Ectodermal cell (in vitro differentiated cells): ENCODE measurements around the gene PDE11A.
A peak's percentile ranks its signal among the peaks of the same experiment; 100 is the strongest.

Experiments used
- H3K27ac ChIP-seq: 2 replicates; pipeline ENCODE4 v1.7.0; 2013; ENCODE audit warnings: mild to moderate bottlenecking, low read depth, low read length; ENCODE audit not compliant: insufficient read depth, poor library complexity, severe bottlenecking
- H3K27me3 ChIP-seq: 2 replicates; pipeline ENCODE4 v1.7.0; 2013; ENCODE audit warnings: mild to moderate bottlenecking, low read length; ENCODE audit not compliant: insufficient read depth, control insufficient read depth, poor library complexity, severe bottlenecking
- H3K36me3 ChIP-seq: one replicate; pipeline ENCODE4 v1.7.0; 2013; ENCODE audit warnings: low read length; ENCODE audit not compliant: control insufficient read depth, insufficient read depth
- H3K4me1 ChIP-seq: one replicate; pipeline ENCODE4 v1.7.0; 2013; ENCODE audit warnings: low read length; ENCODE audit not compliant: control insufficient read depth, insufficient read depth
- H3K4me3 ChIP-seq: 2 replicates; pipeline ENCODE4 v1.7.0; 2013; ENCODE audit warnings: low read depth, low read length, control low read depth; ENCODE audit not compliant: insufficient read depth
- H3K9me3 ChIP-seq: 2 replicates; pipeline ENCODE4 v1.7.0; 2013; ENCODE audit warnings: mild to moderate bottlenecking, low read length, moderate library complexity; ENCODE audit not compliant: control insufficient read depth
- WGBS, 2 experiments: methylation state at CpG; one replicate each; pipeline ENCODE4 v1.1.7; 2013; ENCODE audit warnings: missing lambda C conversion rate in 2 of 2; 5-methylcytosine and 5-hydroxymethylcytosine counted together

PDE11A gene

DNA sequence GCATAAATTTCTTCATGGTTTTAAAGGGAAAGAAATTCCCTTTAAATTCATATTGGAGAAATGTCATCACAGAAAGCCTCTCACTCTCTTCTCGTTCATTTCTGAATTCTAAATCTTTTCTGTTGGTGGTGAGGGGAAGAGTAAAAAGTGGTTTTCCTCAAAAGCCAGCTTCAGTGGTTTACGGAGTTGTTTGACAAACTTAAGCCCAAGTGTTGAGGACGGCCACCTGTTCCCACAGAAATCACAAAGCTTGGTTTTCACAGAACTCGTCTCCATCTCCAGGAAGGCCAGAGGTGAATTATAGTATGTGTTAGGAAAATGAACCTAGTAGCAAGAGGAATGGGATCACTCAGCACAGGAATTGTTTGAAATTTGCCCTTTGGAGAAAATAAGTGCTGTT is 316.2 kb downstream of the PDE11A start:
- Histone ChIP-seq H3K9me3 (no peaks in the 10 kb centered on the region), H3K4me3 (no peak overlapping the region), H3K27me3 (no peaks in the 10 kb centered on the region), H3K4me1 (peaks cover 13% of the 10 kb centered on the region), H3K36me3 (no peaks in the 10 kb centered on the region), H3K27ac (no peak overlapping the region)
- 91 to 95% methylated on average over 3 to 4 of the region's 4 CpGs for WGBS, 2 experiments

DNA sequence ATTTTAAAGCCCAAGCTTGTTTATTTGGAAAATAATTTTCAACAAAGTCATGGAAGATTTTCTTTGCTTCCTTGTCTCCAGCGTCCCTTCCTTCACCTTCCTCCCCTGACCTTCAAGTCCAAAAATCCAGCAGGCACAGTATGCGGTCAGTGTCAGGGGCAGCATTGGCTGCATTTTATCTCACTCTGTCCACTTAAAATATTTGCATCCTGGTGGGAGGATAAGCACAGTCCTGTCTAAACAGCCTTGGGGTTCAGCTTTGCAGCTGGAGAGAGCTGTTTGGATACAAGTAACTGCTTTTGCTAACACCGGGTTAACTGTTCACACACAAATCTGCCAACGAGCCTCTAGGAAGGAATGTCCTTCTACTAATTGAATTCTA is 318.1 kb downstream of the PDE11A start:
- peaks cover 13% of the 10 kb centered on the region for H3K4me1 ChIP-seq
- no peak overlapping the region for H3K4me3 ChIP-seq
- WGBS, 2 experiments = 77 to 92% methylated on average over 4 of the region's 4 CpGs
- H3K9me3 ChIP-seq = no peaks in the 10 kb centered on the region
- H3K27ac ChIP-seq = peak overlapping the region; percentile 40
- H3K36me3 ChIP-seq = no peaks in the 10 kb centered on the region
- H3K27me3 ChIP-seq = no peaks in the 10 kb centered on the region

DNA sequence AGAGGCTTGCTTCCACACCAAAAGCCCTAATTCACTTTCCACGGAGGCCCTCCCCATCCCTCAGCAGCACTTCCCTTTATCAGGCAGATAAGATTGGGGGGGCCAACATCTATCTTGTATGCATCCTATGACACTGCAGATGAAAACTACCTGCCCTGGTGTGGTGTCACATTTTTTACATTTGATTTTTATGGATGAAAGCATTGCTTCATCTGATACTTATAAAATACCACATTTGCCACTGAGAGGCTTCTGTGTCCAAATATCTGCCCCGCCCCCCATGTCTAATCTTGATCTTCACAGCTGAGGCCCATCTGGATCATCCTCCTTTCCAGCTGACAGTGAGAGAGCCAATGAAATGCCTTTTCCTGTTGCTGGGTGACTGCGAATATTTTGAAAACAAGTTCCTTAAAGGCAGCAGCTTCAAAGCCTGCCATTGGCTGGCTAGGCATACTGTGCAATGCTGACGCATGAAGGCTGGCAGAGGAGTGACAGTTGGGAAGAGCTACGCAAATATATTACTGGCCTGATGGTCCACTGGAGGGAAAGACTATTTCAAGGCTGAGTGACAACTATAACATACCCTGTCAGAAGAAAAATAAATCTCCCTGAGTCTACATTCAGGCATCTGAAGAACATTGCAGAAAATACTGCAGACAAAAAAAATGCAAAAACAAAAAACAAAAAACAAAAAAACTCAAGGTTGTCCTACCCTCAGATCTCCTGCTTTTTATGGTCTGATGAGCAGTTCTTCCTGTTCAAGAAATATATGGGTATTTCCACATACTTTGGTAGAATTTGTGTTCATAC is 318.7 kb downstream of the PDE11A start:
- 76 to 78% methylated on average over 5 of the region's 5 CpGs for WGBS, 2 experiments
- peak overlapping the region; percentile 40 for H3K27ac ChIP-seq

DNA sequence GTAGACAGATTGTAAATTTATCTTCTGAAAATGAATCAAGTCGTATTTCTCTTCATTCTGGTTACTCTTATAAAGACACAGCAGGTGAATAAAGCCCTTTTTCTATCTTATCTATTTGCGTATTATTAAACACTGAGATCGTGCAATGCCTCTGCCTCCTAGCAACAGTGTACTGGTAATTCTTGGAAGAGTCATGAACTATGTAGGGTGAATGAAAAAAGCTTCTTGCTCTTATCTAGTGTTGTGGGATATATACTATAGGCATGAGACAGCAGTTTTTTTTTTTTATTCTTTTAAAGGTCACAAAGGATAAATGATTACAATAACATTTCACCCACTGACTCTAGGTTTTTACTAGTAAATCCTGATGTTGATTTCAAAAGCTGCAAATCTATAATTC is 324.2 kb downstream of the PDE11A start:
- H3K4me3 ChIP-seq = no peak overlapping the region
- H3K27me3 ChIP-seq = peaks cover 32% of the 10 kb centered on the region
- no peaks in the 10 kb centered on the region for H3K36me3 ChIP-seq
- 76 to 90% methylated on average over 3 of the region's 3 CpGs for WGBS, 2 experiments
- no peaks in the 10 kb centered on the region for H3K4me1 ChIP-seq
- no peaks in the 10 kb centered on the region for H3K9me3 ChIP-seq
- H3K27ac ChIP-seq = no peak overlapping the region

More for the DNA sequence above, 318.7 kb downstream of the PDE11A start:
- no peak overlapping the region for H3K4me3 ChIP-seq
- no peaks in the 10 kb centered on the region for H3K9me3 ChIP-seq
- peaks cover 10% of the 10 kb centered on the region for H3K4me1 ChIP-seq
- no peaks in the 10 kb centered on the region for H3K36me3 ChIP-seq
- H3K27me3 ChIP-seq = no peaks in the 10 kb centered on the region

DNA sequence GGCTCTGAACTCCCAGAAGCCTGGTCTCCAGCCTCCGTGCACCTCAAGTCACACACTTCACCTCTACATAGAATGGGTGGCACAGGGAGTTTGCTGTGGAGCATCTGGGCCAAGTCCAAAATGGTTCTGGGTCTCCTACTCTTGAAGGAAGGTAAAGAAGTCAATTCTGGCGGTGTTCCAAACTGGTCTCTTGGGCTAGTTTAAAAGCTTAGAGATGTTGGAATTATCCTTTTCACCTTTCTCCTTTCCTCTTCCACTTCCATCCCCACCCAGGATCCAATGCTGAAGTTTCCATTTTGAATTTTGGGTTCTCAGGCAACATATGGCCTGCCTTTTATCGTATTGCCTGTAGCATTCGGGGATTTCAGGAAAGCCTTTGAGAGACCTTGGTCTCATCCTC is 325.2 kb downstream of the PDE11A start:
- Histone ChIP-seq H3K27ac (no peak overlapping the region), H3K36me3 (no peaks in the 10 kb centered on the region), H3K4me3 (no peak overlapping the region), H3K4me1 (no peaks in the 10 kb centered on the region), H3K27me3 (peaks cover 32% of the 10 kb centered on the region), H3K9me3 (no peaks in the 10 kb centered on the region)
- 87 to 97% methylated on average over 4 of the region's 4 CpGs for WGBS, 2 experiments

DNA sequence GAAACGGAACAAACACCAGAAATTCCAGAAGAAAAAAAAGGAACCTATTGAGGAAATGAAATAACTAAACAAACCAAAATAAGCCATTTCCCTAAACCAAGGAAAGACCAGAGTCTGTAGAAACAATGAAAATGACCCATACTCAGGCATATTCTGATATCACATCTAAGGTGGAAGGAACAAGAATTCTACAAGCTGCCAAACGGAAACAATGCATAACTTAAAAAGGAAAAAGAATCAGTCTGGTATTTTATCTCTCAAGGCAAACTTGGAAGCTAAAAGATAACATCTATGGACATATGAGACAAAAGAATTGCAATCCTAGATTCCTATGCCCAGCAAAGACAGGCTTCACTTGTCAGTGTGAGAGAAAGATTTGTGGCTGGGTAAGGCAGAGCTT is 326.2 kb downstream of the PDE11A start:
- Histone ChIP-seq H3K27ac (no peak overlapping the region), H3K27me3 (peaks cover 36% of the 10 kb centered on the region), H3K9me3 (no peaks in the 10 kb centered on the region), H3K36me3 (no peaks in the 10 kb centered on the region), H3K4me1 (no peaks in the 10 kb centered on the region), H3K4me3 (no peak overlapping the region)
- WGBS, 2 experiments = 77 to 92% methylated on average over 2 of the region's 2 CpGs

DNA sequence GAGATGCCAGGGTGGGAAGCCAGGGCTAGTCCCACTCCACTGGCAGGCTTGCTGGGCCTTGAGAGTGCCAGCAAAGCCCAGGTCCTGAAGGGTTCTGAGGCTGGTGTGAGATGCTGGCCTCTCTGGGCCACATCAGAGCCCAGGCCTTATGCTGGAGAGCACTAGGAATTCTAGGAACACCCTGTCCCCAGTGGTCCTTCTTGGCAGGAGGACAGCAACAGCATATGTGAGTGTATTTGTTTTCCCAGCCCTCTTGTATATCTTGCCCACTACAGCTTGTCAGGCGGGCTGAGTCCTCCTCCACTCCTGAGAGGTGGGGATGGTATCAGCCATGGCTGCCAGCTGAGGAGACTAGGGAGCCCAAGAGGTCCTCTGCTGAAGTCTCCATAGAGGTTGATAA is 327.0 kb downstream of the PDE11A start:
- WGBS, 2 experiments = 93 to 100% methylated on average over 1 of the region's 1 CpG
- no peak overlapping the region for H3K27ac ChIP-seq
- no peaks in the 10 kb centered on the region for H3K36me3 ChIP-seq
- peaks cover 44% of the 10 kb centered on the region for H3K27me3 ChIP-seq
- H3K9me3 ChIP-seq = no peaks in the 10 kb centered on the region
- no peak overlapping the region for H3K4me3 ChIP-seq
- no peaks in the 10 kb centered on the region for H3K4me1 ChIP-seq

DNA sequence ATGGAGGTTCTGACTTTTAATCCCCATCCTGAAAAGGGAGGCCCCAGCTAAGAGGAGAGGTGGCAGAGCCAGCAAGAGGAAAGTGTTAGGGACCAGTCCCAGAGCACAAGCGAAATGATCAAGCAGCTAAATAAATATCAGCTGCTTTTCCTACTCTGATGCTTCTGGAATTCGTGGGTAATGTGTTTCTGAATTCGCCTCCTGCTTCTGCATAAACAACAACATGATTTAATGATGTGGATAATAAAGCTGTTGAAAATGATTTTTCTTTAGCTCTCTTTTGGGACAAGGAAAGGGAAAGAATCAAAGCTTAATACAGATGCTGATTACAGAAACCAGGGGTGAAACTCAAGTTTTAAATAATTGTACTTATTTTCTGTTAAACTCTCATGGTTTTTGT is 329.7 kb downstream of the PDE11A start:
- no peaks in the 10 kb centered on the region for H3K36me3 ChIP-seq
- no peaks in the 10 kb centered on the region for H3K9me3 ChIP-seq
- H3K4me1 ChIP-seq = no peaks in the 10 kb centered on the region
- 82 to 90% methylated on average over 3 of the region's 3 CpGs for WGBS, 2 experiments
- peaks cover 62% of the 10 kb centered on the region for H3K27me3 ChIP-seq
- no peak overlapping the region for H3K27ac ChIP-seq
- no peak overlapping the region for H3K4me3 ChIP-seq

DNA sequence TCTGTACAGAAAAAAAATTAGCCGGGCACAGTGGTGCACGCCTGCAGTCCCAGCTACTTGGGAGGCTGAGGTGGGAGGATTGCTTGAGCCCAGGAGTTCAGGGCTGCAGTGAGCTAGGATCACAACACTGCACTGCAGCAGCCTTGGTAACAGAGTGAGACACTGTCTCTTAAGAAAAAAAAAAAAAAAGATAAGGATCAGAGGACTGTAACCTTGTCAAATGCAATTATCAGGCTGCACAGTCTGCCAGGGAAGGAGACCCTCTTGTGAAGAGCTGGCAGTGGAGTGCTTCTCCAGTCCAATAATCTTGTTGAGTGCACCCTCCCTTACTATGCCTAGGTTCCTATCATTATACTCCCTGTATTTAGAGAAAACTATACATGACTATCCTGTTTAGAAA is 330.7 kb downstream of the PDE11A start:
- Histone ChIP-seq H3K9me3 (no peaks in the 10 kb centered on the region), H3K36me3 (no peaks in the 10 kb centered on the region), H3K4me1 (no peaks in the 10 kb centered on the region), H3K27me3 (peaks cover 57% of the 10 kb centered on the region), H3K27ac (no peak overlapping the region), H3K4me3 (no peak overlapping the region)
- WGBS, 2 experiments = 93 to 97% methylated on average over 2 of the region's 2 CpGs

DNA sequence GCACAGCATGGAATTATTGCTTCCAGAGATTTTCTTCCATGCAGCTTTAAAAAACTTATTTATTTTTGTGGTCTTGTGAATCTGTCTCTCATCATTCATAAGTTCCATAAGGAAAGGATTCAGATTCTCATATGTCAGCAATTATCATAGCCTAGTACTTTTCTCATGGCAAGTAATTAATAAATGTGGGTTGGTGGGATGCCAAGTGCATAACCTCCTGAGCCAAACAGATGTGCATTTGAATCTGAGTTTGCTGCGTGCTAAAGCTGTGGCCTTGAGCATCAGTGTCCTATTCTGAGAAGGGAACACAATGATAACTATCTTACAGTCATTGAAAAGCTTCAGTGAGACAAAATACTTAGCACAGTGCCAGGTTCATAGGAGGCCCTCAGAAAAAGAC is 331.9 kb downstream of the PDE11A start:
- Histone ChIP-seq H3K27me3 (peaks cover 57% of the 10 kb centered on the region), H3K4me3 (no peak overlapping the region), H3K4me1 (no peaks in the 10 kb centered on the region), H3K9me3 (no peaks in the 10 kb centered on the region), H3K36me3 (no peaks in the 10 kb centered on the region), H3K27ac (no peak overlapping the region)
- WGBS, 2 experiments = 84 to 94% methylated on average over 1 of the region's 1 CpG
